HG02973 (cell line): Measurements from ENCODE around the gene CFAP77.

Experiments
- ATAC-seq: cut with Tn5 transposase; IDR thresholded peaks from one replicate; pipeline ENCODE4 v1.9.1; 2021; ENCODE audit warnings: moderate library complexity; ENCODE audit not compliant: unreplicated experiment

CFAP77 gene

DNA sequence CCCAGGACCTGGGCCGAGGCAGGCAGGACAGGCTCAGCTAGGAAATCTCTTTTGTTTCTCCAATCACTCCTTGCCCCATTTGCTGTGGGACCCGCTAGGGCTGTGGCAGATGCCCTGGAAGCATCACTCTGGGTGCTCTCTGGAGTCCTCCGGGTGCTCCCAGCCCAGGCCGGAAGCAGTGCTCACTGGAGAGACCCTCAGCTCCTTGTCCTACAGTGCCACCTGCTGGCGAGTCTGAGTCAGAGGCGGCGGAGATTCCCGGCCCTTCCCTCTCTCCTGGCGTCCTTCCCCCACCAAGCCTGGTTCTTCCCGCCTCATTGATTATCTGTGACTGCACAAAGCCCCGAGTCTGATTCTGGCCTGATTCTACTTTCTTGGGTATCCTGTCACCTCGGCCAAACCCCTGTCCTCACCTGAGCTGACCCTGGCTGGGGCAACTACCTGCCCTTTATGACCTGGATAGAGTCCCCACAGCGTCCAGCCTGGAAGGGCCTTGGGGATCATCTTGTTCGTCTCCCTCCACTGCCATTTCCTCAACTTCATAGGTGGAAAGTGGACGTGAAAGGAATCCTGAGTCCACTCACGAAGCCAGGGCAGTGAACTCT is 165.1 kb downstream of the CFAP77 start:
- no peak for ATAC-seq

GRCh38 chr9:132575811-132576210 is 165.8 kb downstream of the CFAP77 start:
- ATAC-seq: no peak

GRCh38 chr9:132577119-132577518 is 167.1 kb downstream of the CFAP77 start:
- ATAC-seq: no peak

DNA sequence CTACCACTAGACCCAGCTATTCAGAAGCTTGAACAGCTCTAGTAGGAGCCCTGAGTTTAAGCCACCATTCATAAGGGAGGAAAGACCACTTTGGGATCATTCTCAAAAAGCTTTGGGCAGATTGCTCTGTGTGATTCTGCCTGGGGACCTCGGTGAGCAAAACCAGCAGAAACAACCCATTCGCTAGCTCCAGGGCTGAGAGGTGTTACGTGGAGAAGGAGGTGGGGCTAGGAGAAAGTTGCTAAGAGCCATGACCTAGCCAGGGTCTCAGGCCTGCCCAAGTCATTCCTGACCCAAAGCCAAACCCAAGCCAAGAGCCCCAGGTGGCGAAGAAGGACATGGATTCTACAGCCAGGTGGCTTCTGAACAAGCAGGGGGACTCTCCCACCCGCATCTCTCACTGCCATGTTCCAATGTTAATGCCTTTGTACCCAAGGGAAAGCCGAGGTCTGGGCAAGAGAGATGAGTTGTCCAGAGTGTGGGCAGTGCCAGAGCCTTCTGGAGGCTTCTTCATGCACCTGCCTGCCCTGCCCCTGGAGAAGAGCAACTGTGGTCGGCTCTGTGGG is 168.4 kb downstream of the CFAP77 start:
- no peak for ATAC-seq

DNA sequence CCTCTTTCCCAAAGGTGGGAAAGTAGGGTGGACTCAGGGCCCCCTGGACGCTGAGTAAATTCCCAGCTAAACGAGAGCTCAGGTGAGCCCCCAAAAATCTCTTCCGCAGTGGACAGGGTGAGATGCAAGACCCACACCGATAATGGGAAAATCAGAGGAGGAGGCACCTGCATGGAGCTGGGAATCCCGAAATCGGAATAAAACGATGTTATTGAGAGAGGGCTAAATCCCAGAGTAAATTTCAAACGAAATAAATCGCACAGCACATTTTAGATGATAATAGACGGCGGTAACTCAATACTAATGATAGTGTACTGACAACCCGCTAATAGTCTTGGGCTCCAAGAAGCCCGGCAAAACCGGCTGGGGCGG is 169.4 kb downstream of the CFAP77 start:
- ATAC-seq: no peak

GRCh38 chr9:132582276-132582785 is 172.3 kb downstream of the CFAP77 start, which contains the start of gene BARHL1:
BARHL1 (plus strand) TSS chr9:132582606; CDS start chr9:132582798, 192 bp downstream.
- ATAC-seq: no peak

- ATAC-seq: no peak
Observed at GRCh38 chr9:132582786-132583583, 173.0 kb downstream of the CFAP77 start.

- ATAC-seq: no peak
Observed at GRCh38 chr9:132583584-132584304, 173.7 kb downstream of the CFAP77 start.

DNA sequence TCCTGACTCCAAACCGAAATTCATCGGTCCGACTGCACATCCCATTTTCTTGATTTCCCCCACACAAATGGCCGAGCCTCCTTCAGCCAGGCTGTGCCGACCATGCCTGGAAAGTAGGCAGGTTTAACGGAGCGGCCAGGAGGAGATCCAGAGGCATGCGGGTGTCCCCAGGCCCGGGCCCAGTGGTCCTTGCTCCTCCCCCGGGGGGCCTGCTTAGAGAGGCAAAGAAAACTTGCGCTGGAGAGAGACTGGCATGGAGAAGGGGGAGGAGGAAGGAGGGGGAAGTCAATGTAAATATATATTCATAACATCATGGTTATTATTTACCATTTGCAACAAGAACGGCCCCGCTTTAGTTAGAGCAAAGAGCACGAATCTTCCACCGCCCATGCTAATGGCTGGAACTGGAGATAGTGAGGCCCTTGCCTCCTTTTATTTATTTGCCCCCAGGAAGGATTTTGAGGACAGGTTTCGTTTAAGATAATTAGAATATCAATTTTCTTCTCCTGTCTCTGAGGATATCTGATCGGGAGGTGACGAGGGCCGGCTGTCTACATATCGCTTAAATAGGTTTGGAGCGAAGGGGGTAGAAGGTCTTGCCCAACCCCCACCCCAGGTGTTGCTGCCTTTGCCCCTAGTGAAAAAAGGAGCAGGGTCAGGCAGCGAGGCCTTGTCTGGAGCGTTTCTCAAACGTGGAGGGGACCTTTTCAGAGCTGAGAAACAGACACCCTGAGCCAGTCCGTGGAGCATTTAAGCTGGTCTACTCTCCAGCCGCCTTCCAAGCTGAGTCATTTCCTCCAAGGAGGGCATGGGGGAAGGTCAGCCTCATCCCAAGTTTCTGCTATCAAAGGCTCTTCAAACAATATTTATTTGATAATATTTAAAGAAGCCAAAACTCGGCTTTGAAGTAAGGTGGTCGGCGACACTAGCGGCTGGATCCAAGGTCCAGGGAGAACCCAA is 174.9 kb downstream of the CFAP77 start:
- ATAC-seq: no peak

DNA sequence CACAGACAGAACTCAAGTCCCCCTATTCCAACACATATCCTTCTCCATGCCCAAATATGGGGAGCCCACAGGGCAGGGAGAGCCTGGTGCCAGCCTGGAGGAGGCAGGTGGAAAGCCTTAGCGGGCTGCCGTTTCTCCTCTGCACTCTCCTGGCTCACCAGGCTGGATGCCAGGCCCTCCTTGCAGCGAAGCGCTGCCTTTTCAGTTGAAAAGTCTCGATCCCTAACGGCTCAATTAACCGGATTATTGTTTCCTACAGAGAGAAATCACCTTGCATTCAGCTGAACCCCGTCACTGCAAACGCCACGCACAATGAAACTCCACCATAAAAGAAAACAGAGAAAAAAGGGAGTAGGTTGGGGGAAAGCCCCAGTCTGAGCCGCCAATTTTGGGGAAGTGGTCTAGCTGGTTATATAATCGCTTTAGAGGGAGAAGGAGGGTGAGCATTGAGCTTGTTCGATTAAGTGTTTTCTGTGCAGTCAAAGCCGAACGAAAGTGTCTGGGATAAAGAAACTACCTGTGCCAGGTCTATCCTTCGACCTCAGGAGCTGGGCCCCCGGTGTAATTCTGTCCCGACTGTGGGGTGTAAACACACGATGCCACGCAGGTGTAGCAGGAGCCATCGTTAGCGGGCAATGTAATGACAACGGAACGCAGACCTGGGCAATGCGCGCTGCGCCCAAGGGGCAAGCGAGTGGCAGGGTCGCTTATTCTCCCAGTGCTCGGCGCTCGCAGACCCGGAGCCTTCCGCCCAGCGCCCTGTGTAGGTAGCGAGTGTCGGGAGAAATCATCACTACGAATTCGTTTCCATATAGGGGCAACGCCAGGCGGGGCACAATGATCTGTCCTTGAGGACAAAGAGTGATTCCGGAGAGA is 176.2 kb downstream of the CFAP77 start:
- no peak for ATAC-seq

GRCh38 chr9:132586830-132587591 is 177.0 kb downstream of the CFAP77 start:
- no peak for ATAC-seq

DNA sequence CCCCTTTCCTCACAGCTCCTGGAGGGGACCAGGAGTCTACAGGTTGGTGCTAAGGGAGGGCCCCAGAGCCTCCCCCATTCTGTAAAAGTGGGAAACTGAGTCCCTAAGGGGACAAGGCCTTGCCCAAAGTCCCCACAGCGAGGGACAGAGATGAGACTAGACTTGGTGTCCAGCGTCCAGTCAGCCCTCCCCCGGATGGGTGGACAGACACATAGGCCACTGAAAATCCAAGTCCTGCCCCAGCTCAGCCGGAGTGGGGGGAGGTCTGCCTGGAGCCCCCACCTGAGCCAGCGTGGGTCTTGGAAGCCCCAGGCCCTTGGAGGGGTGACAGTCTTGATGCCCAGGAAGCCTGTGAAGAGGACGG is 177.6 kb downstream of the CFAP77 start:
- ATAC-seq: no peak

DNA sequence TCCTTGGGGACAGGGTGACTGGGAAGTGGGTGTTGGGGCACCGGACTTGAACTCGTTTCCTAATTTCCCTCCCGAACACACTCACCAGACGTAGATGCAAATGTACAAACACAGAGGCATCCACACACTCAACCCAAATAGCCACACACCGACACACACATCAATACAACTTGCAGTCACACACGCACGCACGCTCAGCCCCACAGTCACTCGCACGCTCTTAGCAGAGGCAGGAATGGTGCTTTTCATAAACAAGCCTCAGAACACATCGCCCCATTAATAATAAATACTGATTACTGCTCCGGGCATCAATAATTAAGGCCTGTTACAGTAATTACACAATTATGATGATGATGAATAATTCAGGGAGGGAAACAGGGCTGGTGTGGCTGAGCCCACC is 178.1 kb downstream of the CFAP77 start:
- no peak for ATAC-seq

- no peak for ATAC-seq
Observed at GRCh38 chr9:132588501-132589147, 178.6 kb downstream of the CFAP77 start.

DNA sequence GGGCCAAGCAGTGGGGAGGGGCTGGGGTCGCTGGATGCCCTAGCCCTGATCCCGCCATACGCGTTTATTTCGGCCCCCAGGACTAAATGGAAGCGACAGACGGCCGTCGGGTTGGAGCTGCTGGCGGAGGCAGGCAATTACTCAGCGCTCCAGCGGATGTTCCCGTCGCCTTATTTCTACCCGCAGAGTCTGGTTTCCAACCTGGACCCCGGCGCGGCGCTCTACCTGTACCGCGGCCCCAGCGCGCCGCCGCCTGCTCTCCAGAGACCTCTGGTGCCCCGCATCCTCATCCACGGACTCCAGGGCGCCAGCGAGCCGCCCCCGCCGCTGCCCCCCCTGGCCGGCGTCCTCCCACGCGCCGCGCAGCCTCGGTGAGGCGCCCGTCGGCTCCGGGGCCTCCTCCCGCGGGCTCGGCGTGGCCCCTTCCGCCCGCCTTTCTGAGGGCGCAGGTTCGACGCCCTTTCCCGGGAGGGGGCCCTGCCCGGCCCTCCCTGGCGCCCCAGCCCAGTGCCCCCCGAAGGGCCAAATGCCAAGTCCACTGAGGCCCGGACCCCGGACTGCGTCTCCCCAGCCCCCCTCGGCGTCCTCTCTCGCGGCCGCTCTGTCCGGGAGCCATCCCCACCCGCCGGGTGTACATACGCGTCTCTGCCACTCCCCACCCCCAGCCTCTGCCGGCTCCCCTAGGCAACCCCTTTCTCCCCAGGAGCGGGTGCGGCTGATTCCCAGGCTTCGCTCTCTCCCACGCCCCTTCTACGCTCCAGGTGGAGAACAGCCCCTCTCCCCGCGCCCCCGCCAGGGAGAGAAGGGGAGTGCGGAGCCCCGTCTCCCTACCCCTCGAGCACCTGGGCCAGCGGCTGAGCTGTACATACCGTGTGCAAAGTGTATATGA is 179.4 kb downstream of the CFAP77 start:
- no peak for ATAC-seq

GRCh38 chr9:132590037-132590317 is 180.0 kb downstream of the CFAP77 start:
- ATAC-seq: no peak
